Measurements from ENCODE around the gene OR7G1. TPM values are rescaled to one million over a fixed set of nuclear protein-coding genes. Genes with fewer than 3 reads are reported as not detected.

Gene OR7G1
- polyA plus RNA-seq, 2 of the 4 experiments (the other 2 are of a cell fraction): not detected

GRCh38 chr19:9148697-9149096 lies 33.1 kb upstream of the OR7G1 start (continued):
- no peak for TF ChIP-seq PBX3 (IDR thresholded peaks at IDR 0.05)

GRCh38 chr19:9146882-9147281 lies 31.3 kb upstream of the OR7G1 start:
- DNase-seq (ENCODE audit: low read depth in 1 of 2, low spot score in 1 of 2): no peak
- ATAC-seq: no peak
- 92% methylated on average over 1 of the region's 1 CpG for WGBS (ENCODE audit: missing lambda C conversion rate)
- Histone ChIP-seq H3K4me3 (no peak overlapping the region), H3K9me3 (peaks cover 88% of the 10 kb centered on the region), H3K4me2 (no peak overlapping the region), H3K27ac (no peak overlapping the region), H3K4me1 (no peaks in the 10 kb centered on the region)
- CTCF ChIA-PET: no interaction called here
- POLR2A ChIA-PET: no interaction called here
- no peak for FAIRE-seq
- TF ChIP-seq TP53 (CRISPR knock-in tag; IDR thresholded peaks at IDR 0.05): no peak
- no peak for TF ChIP-seq RFX5 (IDR thresholded peaks at IDR 0.05)
- TF ChIP-seq NR3C1 (IDR thresholded peaks at IDR 0.05): no peak

GRCh38 chr19:9144920-9145319 lies 29.4 kb upstream of the OR7G1 start:
- no peak overlapping the region for H3K4me3 ChIP-seq
- peaks cover 79% of the 10 kb centered on the region for H3K9me3 ChIP-seq
- 94% methylated on average over 5 of the region's 5 CpGs for WGBS (ENCODE audit: missing lambda C conversion rate)
- no peak overlapping the region for H3K4me2 ChIP-seq
- CTCF ChIA-PET: no interaction called here
- no peak overlapping the region for H3K27ac ChIP-seq
- POLR2A ChIA-PET: no interaction called here
- no peak for FAIRE-seq
- DNase-seq (ENCODE audit: low read depth in 1 of 2, low spot score in 1 of 2): peak in 1 of 2 experiments; percentile 31
- TF ChIP-seq NPAS2 (CRISPR knock-in tag; IDR thresholded peaks at IDR 0.05; ENCODE audit: borderline replicate concordance): no peak
- TF ChIP-seq FOXS1 (CRISPR knock-in tag; IDR thresholded peaks at IDR 0.05): no peak
- TF ChIP-seq MYC (IDR thresholded peaks at IDR 0.05; ENCODE audit: borderline replicate concordance, low read length): no peak
- no peak for TF ChIP-seq BHLHE40 (IDR thresholded peaks at IDR 0.05; ENCODE audit: low read depth, low read length)
- TF ChIP-seq SMC3 (IDR thresholded peaks at IDR 0.05): no peak
- TF ChIP-seq BCL3 (IDR thresholded peaks at IDR 0.05): no peak
- no peak for TF ChIP-seq MAZ (IDR thresholded peaks at IDR 0.05; ENCODE audit: borderline replicate concordance, low read depth, low read length)
- no peak for TF ChIP-seq ZNF302 (CRISPR knock-in tag; IDR thresholded peaks at IDR 0.05)
- no peak for TF ChIP-seq HMGXB4 (CRISPR knock-in tag; IDR thresholded peaks at IDR 0.05; ENCODE audit: borderline replicate concordance)
- no peak for TF ChIP-seq EP300 (IDR thresholded peaks at IDR 0.05)
- TF ChIP-seq CHD2 (IDR thresholded peaks at IDR 0.05; ENCODE audit: low read length, partially characterized antibody): no peak
- TF ChIP-seq KDM1A (IDR thresholded peaks at IDR 0.05; ENCODE audit: low read depth): no peak
- no peak for TF ChIP-seq RNF2 (IDR thresholded peaks at IDR 0.05; ENCODE audit: borderline replicate concordance, low read depth)
- TF ChIP-seq TP53 (CRISPR knock-in tag; IDR thresholded peaks at IDR 0.05): no peak
- no peak for TF ChIP-seq HOXB13 (CRISPR knock-in tag; IDR thresholded peaks at IDR 0.05; ENCODE audit: low read depth)
- no peak for TF ChIP-seq TFCP2L1 (CRISPR knock-in tag; IDR thresholded peaks at IDR 0.05)
- no peak for TF ChIP-seq ZSCAN20 (CRISPR knock-in tag; IDR thresholded peaks at IDR 0.05)
- TF ChIP-seq ESRRA (IDR thresholded peaks at IDR 0.05; ENCODE audit: borderline replicate concordance, low read length): no peak
- no peak for TF ChIP-seq MAFK (IDR thresholded peaks at IDR 0.05; ENCODE audit: partially characterized antibody)
- H3K4me1 ChIP-seq: no peaks in the 10 kb centered on the region
- no peak for ATAC-seq

Data from A549 (cell line).